H54 (cell line): ENCODE data around the gene BMP8B.
"Not testable (repeated sequence)": the region's sequence is repeated elsewhere in the genome, so short reads cannot be mapped to it uniquely, and the experiment has no call there.

Experiments
- DNase-seq: peaks from one replicate; pipeline ENCODE4 v3.0.0; 2011; ENCODE audit warnings: low spot score, mixed read lengths; ENCODE audit not compliant: insufficient read length
- FAIRE-seq: peaks from 3 replicates; lab custom pipeline; 2011; peaks lifted over from hg19 to GRCh38; lab: Jason Lieb, UNC
- POLR2A ChIP-seq: IDR thresholded peaks from 2 replicates; pipeline ENCODE4 v1.6.1; 2011; ENCODE audit warnings: low read depth, mild to moderate bottlenecking, low read length

Gene BMP8B

GRCh38 chr1:39788758-39789570 lies at the start of gene BMP8B:
TSS of gene BMP8B (minus strand) at chr1:39788865. CDS start at chr1:39788485, 380 bp downstream.
- no peak for DNase-seq
- FAIRE-seq, result no peak
- no peak for TF ChIP-seq POLR2A

- no peak for FAIRE-seq
- no peak for TF ChIP-seq POLR2A
- no peak for DNase-seq
These were observed 48.0 kb upstream of the BMP8B start for GRCh38 chr1:39836595-39837110.

- TF ChIP-seq POLR2A, result no peak
- FAIRE-seq (no peak), DNase-seq (no peak)
These were observed 47.4 kb upstream of the BMP8B start for GRCh38 chr1:39835935-39836594.

- DNase-seq (no peak), FAIRE-seq (no peak)
- TF ChIP-seq POLR2A, result no peak
These were observed 46.4 kb upstream of the BMP8B start for GRCh38 chr1:39835110-39835509.

GRCh38 chr1:39833621-39834385 lies 45.1 kb upstream of the BMP8B start:
- no peak for FAIRE-seq
- TF ChIP-seq POLR2A, result no peak
- no peak for DNase-seq

GRCh38 chr1:39833121-39833520 lies 44.5 kb upstream of the BMP8B start:
- FAIRE-seq, result no peak
- DNase-seq, result no peak
- no peak for TF ChIP-seq POLR2A

GRCh38 chr1:39832294-39832693 lies 43.6 kb upstream of the BMP8B start:
- FAIRE-seq (no peak), DNase-seq (no peak)
- no peak for TF ChIP-seq POLR2A

GRCh38 chr1:39829791-39830533 lies 41.3 kb upstream of the BMP8B start:
- no peak for TF ChIP-seq POLR2A
- no peak for DNase-seq
- no peak for FAIRE-seq

- TF ChIP-seq POLR2A, result no peak
- no peak for DNase-seq
- FAIRE-seq, result no peak
These were observed 40.1 kb upstream of the BMP8B start for GRCh38 chr1:39828734-39829133.

GRCh38 chr1:39828255-39828654 lies 39.6 kb upstream of the BMP8B start:
- not testable (repeated sequence) for DNase-seq, FAIRE-seq

GRCh38 chr1:39827201-39827600 lies 38.5 kb upstream of the BMP8B start:
- DNase-seq (no peak), FAIRE-seq (no peak)
- TF ChIP-seq POLR2A, result no peak

GRCh38 chr1:39826583-39826982 lies 37.9 kb upstream of the BMP8B start:
- FAIRE-seq (no peak), DNase-seq (no peak)
- TF ChIP-seq POLR2A, result no peak

- no peak for DNase-seq
- no peak for FAIRE-seq
- no peak for TF ChIP-seq POLR2A
These were observed 36.8 kb upstream of the BMP8B start for GRCh38 chr1:39825432-39825941.

GRCh38 chr1:39823450-39823849 lies 34.8 kb upstream of the BMP8B start:
- DNase-seq, FAIRE-seq: not testable (repeated sequence)
